NOMO-1 treated with dmso at 0.1 percent for 144 hours (cell line): ENCODE data around the gene MAB21L4.
"Not testable (repeated sequence)": the region's sequence is repeated elsewhere in the genome, so short reads cannot be mapped to it uniquely, and the experiment has no call there.

Source experiments
- DNase-seq: peaks from one replicate; lab custom pipeline; 2025; ENCODE audit not compliant: unreplicated experiment; lab: John Stamatoyannopoulos, UW

Gene MAB21L4

DNA sequence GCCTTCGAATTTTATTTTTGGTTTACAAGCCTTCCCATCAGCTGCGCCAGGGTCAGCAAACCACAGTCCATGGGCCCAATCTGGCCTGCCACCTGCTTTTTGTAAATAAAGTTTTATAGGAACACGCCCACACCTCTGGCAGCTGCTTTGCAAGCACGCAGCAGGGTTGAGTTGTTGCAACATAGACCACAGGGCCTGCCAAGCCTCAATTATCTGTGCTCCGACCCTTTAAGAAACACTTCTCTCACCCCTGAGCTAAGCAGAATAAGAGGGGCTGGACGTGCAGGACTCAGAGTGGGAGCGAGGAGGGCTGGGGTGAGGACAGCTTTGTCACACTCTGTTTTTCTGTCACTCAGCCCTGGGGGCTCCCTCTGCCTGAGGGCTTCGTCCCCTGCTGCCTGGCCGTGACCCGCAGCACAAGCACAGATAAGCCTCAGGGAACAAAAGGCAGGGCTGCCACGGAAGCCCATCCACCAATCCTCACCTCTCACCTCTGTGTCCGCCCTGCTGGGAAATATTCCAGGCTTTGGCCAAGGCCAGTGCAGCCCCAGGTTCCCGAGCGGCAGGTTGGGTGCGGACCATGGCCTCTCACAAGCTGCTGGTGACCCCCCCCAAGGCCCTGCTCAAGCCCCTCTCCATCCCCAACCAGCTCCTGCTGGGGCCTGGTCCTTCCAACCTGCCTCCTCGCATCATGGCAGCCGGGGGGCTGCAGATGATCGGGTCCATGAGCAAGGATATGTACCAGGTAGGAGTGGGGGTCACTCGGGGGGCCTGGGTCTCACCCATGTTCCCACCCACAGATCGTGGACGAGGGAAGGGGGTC is 27.5 kb downstream of the MAB21L4 start, which contains the start of gene AGXT:
Gene AGXT, plus strand, starts transcription at position 539 of the 823 bp plus-strand sequence. Its CDS starts 42 bp downstream, at position 581.
- peak; percentile 44 for DNase-seq

DNA sequence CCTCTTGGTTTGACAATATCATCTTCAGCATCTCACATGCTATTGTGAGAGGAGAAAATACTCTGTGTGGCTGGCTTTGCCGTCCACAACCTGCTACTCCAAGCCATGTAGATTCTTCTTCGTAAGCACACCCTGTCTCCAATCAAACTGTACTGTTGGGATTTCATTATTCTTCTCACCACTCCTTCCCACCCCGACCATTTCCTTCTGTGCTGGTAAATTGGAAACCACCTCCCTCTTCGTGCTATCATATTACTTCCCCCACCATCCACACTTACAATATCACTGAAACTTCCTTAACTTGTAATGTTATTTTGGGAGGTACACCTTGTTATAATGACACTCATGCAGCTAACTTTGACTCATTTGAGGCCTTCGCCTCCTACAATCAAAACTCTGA is 30.6 kb downstream of the MAB21L4 start:
- DNase-seq = peak; percentile 2

- DNase-seq = no peak
These were observed 31.5 kb downstream of the MAB21L4 start for GRCh38 chr2:240864475-240864874.

DNA sequence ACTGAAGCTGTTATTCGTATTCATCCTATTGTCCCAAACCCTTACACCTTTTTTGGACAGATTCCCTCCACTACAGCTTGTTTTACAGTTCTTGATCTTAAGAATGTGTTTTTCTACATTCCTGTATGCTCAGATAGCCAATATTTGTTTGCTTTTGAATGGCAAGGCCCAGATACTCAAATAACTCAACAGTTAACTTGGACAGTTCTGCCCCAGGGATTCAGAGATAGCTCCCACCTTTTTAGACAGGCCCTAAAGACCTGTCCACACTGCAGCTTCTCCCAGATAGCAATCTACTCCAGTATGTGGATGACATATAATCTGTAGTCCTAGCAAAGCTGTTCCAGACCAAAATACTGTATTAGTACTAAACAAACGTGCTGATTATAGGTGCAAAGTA is 34.4 kb downstream of the MAB21L4 start:
- DNase-seq = no peak

- DNase-seq = no peak
These were observed 37.1 kb downstream of the MAB21L4 start for GRCh38 chr2:240858871-240859270.

DNA sequence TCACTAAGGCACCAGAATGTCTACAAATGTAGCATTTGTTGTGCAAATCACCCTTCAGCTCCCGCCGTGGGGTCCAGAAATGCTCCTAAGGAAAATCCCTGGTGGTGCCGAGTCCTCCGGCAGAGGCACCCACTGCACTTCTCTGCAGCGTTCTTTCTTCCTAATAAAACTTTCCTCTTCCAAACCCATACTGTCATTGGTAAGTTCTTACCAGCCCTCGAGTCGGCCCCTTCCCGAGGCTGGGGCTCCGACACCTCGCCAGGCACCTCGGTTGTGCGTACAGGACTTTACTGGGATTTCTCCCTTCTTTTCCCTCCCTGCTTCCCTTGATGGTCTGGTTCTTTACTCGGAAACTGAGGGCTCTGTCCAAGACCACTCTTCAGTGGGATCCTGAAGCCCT is 37.6 kb downstream of the MAB21L4 start:
- DNase-seq = no peak

DNA sequence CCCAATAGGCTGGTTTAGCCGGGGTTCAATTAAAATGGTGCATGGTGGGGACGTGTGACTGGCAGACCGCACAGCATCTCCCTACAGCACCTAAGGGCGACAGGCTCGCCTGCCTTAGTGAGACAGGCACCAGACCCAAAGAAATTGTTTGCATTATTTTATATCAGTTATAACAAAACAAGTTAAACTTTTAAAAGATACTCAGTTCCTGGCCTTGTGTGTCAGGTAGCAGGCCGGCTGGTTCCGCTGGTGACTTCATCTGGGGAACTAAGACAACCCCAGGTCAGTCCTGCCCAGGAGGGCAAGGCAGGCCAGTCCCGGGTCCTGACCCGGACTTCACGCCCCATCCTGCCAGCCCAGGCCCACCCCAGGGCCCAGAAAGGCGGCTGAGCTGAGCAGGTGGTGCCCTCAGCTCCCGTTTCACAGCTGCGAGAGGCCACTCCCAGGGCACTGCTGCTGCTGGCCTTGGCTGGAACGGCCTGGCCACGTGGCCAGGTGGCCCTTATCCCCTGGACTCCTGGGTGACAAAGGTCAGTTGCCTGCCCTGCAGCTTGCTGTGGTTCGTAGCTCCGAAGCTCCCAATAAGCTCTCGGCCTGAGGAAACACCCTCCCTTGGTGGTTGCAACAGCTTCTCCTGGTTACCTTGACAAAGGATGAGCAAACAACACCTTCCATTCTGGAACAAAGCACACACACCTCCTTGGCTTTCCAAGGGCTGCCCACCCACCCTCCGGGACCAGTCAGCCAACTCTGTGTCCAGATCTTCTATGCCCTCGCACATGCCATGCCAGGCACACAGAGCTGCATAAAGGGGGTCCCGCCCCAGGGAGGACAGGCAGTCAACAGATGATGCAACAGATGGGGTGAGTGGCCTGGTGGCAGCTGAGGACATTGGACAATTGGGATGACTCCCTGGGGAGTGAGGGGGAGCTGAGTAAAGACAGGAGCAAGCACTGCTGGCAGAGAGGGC is 38.6 kb downstream of the MAB21L4 start:
- no peak for DNase-seq

- no peak for DNase-seq
These were observed 39.6 kb downstream of the MAB21L4 start for GRCh38 chr2:240856151-240856980.

- no peak for DNase-seq
These were observed 40.3 kb downstream of the MAB21L4 start for GRCh38 chr2:240855670-240856069.

- no peak for DNase-seq
These were observed 43.2 kb downstream of the MAB21L4 start for GRCh38 chr2:240852671-240853314.

DNA sequence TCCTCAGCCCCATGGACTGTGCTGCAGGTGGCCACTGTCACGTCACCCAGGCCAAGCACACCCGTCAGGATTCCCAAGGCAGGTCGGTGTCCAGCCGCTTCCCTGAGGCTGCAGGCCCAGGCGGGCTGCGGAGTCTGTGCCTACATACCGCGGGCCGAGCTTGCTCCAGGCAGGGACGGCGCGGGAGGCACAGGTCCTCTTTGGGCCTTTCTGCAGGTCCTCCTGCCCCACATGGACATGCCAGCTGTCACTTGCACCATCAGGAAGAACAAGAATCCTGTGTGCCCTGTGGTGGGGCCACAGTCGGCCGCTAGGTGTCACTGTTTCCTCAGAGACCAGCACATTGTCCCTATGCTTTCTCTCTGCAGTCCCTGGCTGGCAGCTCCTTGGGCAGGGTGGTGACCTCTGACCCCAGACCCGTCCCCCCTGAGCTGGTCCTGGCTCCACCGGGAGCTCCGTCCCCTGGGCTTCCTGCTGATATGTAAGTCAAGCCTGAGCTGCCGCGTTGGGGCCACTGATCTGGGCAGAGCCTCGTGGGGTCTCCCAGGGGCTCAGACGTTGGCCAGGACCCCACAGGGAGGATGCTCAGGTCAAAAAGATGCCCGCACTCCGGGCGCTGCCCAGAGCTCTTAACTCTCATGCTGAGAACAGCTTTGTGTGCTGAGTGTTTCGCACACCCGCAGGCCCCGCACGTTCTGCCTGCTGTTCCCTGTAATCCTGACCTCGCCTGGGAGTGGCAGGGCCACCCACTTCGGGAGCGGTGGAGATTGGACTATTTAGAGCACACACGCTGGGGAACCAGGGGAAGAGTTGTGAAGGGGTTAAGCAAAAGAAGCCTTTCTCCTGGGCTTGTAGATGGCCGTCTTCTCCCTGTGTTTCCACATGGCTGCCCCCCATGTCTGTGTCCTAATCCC is 44.6 kb downstream of the MAB21L4 start:
- peak; percentile 53 for DNase-seq

GRCh38 chr2:240850756-240851077 is 45.2 kb downstream of the MAB21L4 start:
- no peak for DNase-seq

DNA sequence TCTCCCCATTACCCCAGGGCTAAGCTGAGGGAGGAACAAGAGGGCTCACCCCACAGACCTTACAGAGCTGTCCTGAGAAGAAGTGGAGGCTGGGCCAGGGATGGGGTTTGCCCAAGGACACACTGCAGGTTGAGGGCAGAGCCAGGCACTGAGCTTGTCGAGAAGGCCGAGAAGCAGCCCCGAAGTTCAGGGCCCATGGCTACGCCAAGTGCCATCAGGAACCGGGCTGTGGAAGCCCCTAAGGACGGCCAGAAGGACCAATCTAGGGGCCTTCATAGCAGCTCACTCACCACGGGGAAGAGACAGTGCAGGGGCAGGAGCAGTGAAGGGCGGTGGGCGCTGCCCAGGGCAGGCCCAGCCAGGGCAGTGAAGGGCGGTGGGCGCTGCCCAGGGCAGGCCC is 45.9 kb downstream of the MAB21L4 start:
- no peak for DNase-seq

GRCh38 chr2:240848900-240849680 is 46.9 kb downstream of the MAB21L4 start:
- no peak for DNase-seq

GRCh38 chr2:240847817-240848216 is 48.1 kb downstream of the MAB21L4 start:
- DNase-seq = no peak

DNA sequence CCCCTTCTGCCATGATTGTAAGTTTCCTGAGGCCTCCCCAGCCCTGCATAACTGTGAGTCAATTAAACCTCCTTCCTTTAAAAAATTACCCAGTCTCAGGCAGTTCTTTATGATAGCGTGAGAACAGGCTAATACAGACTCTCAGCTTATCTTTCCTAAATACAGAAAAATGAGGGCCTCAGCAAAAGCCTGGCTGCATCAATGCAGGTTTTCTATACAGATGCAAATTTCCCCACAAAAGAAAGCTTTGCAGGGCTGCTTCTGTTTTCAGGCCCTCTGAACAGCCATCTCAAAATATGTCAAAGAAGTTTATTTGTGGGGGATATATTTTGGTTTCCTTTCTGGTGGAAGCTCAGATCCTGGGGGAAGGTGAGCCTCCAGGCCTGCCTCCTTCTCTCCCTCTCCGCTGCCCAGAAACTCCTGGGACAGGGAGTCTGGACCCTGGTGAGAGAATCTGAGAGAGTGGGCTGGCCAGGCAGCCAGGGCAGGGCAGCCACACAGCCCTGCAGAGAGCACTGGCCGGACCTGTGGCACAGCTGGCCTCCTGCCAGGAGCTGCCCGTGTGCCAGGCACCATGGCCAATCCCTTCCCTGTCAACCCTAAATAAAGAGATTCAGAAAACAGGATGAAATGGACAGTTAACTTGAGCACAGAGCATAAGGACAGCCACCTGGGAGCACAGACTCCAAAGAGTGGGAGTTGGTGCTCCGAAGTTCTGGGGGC is 48.9 kb downstream of the MAB21L4 start:
- no peak for DNase-seq

GRCh38 chr2:240846309-240846708 is 49.6 kb downstream of the MAB21L4 start:
- DNase-seq = not testable (repeated sequence)

- DNase-seq = no peak
These were observed 55.4 kb downstream of the MAB21L4 start for GRCh38 chr2:240840435-240841060.
